H1 (cell line): Measurements from ENCODE around the gene ABCF2. TPM values are rescaled to one million over a fixed set of nuclear protein-coding genes. Genes with fewer than 3 reads are reported as not detected.

Source experiments
- E2F6 ChIP-seq: IDR thresholded peaks from 2 replicates; pipeline ENCODE4 v1.6.1; 2012; ENCODE audit warnings: inconsistent platforms
- KDM4A ChIP-seq: IDR thresholded peaks from one replicate; pipeline ENCODE4 v1.7.1; 2012; ENCODE audit warnings: low read depth, mild to moderate bottlenecking, moderate library complexity, low read length, inconsistent platforms; ENCODE audit not compliant: severe bottlenecking
- MAX ChIP-seq: IDR thresholded peaks from 2 replicates; pipeline ENCODE4 v1.6.1; 2012; ENCODE audit warnings: inconsistent platforms
- NANOG ChIP-seq: IDR thresholded peaks from 2 replicates; pipeline ENCODE4 v1.6.1; 2011; ENCODE audit warnings: low read length, low read depth, mild to moderate bottlenecking, inconsistent platforms; ENCODE audit not compliant: insufficient read depth, poor library complexity, severe bottlenecking
- PHF8 ChIP-seq: fragments of 200-600 bp; sonication (generic); conservative IDR thresholded peaks from 2 replicates; pipeline ENCODE4 v1.7.1; 2012; ENCODE audit warnings: low read depth, mild to moderate bottlenecking, inconsistent platforms, low read length, moderate library complexity
- SRF ChIP-seq: IDR thresholded peaks from 2 replicates; pipeline ENCODE4 v1.6.1; 2011; ENCODE audit warnings: mild to moderate bottlenecking, low read depth, low read length, moderate library complexity
- TAF1 ChIP-seq: IDR thresholded peaks from 2 replicates; pipeline ENCODE4 v1.6.1; 2011; ENCODE audit warnings: mild to moderate bottlenecking, low read depth, low read length
- polyA plus RNA-seq, 7 experiments: library from polyadenylated mRNA; depleted of rRNA in 3 of 7; stranded (reverse) in 5 of 7; unstranded in 2 of 7; fragments of >200 nt in 5 of 7; fragments of 200-250 nt in 2 of 7; gene quantifications; 1 replicate in 5 of 7; 2 replicates in 1 of 7; 4 replicates in 1 of 7; pipeline versions ENCODE4 v1.2.1 to v1.2.3, GENCODE V29; 2011 to 2013; ENCODE audit warnings: missing spikeins in 2 of 7, mixed read lengths in 2 of 7
- total RNA-seq: library from RNA; stranded (reverse); fragmentation: NEBNext Ultra II Directional; extraction: Animal tissue kit (Norgen Biotek cat#: 25700); gene quantifications from 2 replicates; pipeline ENCODE4 v1.2.1, GENCODE V29; 2021
- TF ChIP-seq, protein P1 (sequence below): fragments of 300-600 bp; sonication (generic); IDR thresholded peaks from 2 replicates; pipeline ENCODE4 v1.7.1; 2012; ENCODE audit warnings: low read length, moderate library complexity, mild to moderate bottlenecking, inconsistent platforms; ENCODE audit not compliant: insufficient replicate concordance

ABCF2 gene
- total and polyA plus RNA-seq, 2 of the 8 experiments (the other 6 are each of a cell fraction or from before 2014, with no cell fraction given), result 28.0 to 55.0 TPM

- TF ChIP-seq, protein P1, sequence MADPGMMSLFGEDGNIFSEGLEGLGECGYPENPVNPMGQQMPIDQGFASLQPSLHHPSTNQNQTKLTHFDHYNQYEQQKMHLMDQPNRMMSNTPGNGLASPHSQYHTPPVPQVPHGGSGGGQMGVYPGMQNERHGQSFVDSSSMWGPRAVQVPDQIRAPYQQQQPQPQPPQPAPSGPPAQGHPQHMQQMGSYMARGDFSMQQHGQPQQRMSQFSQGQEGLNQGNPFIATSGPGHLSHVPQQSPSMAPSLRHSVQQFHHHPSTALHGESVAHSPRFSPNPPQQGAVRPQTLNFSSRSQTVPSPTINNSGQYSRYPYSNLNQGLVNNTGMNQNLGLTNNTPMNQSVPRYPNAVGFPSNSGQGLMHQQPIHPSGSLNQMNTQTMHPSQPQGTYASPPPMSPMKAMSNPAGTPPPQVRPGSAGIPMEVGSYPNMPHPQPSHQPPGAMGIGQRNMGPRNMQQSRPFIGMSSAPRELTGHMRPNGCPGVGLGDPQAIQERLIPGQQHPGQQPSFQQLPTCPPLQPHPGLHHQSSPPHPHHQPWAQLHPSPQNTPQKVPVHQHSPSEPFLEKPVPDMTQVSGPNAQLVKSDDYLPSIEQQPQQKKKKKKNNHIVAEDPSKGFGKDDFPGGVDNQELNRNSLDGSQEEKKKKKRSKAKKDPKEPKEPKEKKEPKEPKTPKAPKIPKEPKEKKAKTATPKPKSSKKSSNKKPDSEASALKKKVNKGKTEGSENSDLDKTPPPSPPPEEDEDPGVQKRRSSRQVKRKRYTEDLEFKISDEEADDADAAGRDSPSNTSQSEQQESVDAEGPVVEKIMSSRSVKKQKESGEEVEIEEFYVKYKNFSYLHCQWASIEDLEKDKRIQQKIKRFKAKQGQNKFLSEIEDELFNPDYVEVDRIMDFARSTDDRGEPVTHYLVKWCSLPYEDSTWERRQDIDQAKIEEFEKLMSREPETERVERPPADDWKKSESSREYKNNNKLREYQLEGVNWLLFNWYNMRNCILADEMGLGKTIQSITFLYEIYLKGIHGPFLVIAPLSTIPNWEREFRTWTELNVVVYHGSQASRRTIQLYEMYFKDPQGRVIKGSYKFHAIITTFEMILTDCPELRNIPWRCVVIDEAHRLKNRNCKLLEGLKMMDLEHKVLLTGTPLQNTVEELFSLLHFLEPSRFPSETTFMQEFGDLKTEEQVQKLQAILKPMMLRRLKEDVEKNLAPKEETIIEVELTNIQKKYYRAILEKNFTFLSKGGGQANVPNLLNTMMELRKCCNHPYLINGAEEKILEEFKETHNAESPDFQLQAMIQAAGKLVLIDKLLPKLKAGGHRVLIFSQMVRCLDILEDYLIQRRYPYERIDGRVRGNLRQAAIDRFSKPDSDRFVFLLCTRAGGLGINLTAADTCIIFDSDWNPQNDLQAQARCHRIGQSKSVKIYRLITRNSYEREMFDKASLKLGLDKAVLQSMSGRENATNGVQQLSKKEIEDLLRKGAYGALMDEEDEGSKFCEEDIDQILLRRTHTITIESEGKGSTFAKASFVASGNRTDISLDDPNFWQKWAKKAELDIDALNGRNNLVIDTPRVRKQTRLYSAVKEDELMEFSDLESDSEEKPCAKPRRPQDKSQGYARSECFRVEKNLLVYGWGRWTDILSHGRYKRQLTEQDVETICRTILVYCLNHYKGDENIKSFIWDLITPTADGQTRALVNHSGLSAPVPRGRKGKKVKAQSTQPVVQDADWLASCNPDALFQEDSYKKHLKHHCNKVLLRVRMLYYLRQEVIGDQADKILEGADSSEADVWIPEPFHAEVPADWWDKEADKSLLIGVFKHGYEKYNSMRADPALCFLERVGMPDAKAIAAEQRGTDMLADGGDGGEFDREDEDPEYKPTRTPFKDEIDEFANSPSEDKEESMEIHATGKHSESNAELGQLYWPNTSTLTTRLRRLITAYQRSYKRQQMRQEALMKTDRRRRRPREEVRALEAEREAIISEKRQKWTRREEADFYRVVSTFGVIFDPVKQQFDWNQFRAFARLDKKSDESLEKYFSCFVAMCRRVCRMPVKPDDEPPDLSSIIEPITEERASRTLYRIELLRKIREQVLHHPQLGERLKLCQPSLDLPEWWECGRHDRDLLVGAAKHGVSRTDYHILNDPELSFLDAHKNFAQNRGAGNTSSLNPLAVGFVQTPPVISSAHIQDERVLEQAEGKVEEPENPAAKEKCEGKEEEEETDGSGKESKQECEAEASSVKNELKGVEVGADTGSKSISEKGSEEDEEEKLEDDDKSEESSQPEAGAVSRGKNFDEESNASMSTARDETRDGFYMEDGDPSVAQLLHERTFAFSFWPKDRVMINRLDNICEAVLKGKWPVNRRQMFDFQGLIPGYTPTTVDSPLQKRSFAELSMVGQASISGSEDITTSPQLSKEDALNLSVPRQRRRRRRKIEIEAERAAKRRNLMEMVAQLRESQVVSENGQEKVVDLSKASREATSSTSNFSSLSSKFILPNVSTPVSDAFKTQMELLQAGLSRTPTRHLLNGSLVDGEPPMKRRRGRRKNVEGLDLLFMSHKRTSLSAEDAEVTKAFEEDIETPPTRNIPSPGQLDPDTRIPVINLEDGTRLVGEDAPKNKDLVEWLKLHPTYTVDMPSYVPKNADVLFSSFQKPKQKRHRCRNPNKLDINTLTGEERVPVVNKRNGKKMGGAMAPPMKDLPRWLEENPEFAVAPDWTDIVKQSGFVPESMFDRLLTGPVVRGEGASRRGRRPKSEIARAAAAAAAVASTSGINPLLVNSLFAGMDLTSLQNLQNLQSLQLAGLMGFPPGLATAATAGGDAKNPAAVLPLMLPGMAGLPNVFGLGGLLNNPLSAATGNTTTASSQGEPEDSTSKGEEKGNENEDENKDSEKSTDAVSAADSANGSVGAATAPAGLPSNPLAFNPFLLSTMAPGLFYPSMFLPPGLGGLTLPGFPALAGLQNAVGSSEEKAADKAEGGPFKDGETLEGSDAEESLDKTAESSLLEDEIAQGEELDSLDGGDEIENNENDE, result no peak
- TF ChIP-seq NANOG (no peak), TAF1 (no peak; the same call in 1 of the 2 replicates), E2F6 (no peak), PHF8 (peak; percentile 70; the same call in 1 of the 2 replicates), MAX (no peak), KDM4A (peak; percentile 84), SRF (no peak)
Observed at GRCh38 chr7:151232091-151232916, 5.3 kb upstream of the ABCF2 start, which contains the start of gene CHPF2 (continued).
